ENCODE measurements around the gene PRPF6.

DNA sequence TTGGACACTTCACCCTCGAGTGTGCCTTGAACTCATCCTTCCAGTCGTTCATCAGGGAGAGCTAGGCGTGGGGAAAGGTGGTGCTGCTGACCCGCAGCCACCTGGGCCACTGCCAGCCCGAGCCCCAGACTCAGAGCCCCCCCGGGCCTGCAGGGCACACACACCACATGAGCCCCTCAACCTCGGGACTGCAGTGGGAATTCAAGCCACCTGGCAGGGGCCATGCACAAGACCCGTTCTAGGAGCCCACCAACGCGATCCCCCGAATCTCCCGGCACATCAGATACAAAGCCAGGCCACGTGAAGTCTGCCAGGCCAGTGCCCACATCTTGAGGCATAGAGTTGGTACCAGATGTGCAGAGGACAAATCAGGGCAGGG is 14.0 kb upstream of the PRPF6 start:
- TF ChIP-seq POLR2A (IDR thresholded peaks at IDR 0.05; ENCODE audit: low read depth, low read length) (no peak), TAF1 (IDR thresholded peaks at IDR 0.05; ENCODE audit: borderline replicate concordance, low read depth, low read length) (no peak), POLR2AphosphoS5 (IDR thresholded peaks at IDR 0.05; ENCODE audit: low read depth, low read length) (no peak)
